ENCODE results near the gene ANKS1A.

The ANKS1A gene

DNA sequence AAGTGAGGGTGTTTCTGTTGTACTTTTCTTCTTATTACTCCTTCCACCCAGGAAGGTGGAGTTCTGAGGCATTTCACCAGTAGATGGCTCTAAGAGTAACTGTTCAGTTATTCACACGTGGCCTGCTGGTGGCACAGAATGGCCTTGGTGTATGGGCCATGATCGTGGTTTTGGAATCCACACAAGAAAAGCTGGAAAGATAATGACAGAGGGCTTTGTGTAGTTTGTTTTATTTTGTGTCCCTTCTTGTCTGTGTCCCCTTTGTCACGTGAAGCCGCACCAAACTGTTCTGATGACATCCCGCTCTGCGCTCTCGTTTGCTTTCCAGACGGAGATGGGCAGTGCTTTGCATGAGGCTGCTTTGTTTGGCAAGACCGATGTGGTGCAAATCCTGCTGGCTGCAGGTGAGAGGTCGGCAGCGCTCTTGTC lies 93.4 kb downstream of the ANKS1A start:
- TF ChIP-seq, protein P1, sequence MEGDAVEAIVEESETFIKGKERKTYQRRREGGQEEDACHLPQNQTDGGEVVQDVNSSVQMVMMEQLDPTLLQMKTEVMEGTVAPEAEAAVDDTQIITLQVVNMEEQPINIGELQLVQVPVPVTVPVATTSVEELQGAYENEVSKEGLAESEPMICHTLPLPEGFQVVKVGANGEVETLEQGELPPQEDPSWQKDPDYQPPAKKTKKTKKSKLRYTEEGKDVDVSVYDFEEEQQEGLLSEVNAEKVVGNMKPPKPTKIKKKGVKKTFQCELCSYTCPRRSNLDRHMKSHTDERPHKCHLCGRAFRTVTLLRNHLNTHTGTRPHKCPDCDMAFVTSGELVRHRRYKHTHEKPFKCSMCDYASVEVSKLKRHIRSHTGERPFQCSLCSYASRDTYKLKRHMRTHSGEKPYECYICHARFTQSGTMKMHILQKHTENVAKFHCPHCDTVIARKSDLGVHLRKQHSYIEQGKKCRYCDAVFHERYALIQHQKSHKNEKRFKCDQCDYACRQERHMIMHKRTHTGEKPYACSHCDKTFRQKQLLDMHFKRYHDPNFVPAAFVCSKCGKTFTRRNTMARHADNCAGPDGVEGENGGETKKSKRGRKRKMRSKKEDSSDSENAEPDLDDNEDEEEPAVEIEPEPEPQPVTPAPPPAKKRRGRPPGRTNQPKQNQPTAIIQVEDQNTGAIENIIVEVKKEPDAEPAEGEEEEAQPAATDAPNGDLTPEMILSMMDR (conservative IDR thresholded peaks at IDR 0.05; ENCODE audit: control insufficient read depth, insufficient read depth, low read depth, low read length) = peak; percentile 28
- H3K4me3 ChIP-seq (ENCODE audit: control insufficient read depth, low read depth, low read length) = no peak overlapping the region
- DNase-seq (ENCODE audit: low read depth) = peak; percentile 29

DNA sequence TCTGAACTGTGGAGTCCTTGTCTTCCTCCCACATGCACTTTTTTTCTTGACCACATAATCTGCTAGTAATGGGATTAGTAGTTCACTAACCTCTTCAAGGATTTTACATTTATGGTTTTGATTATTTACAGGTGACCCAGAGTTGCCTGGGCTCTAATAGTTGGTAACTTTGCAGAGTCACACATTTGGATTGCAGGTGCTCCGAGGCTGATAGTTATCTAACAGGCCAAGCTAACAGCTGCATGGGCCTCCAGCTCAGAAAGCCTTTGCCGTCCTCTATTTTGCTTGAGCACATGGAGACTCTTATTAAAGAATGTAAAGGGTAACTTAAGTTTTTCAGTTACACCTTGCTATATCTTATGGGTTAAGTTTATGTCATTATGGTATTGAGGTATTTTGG lies 95.4 kb downstream of the ANKS1A start:
- no peak for DNase-seq (ENCODE audit: low read depth)
- TF ChIP-seq, protein P1 (conservative IDR thresholded peaks at IDR 0.05; ENCODE audit: control insufficient read depth, insufficient read depth, low read depth, low read length) = no peak
- H3K4me3 ChIP-seq (ENCODE audit: control insufficient read depth, low read depth, low read length) = no peak overlapping the region

GRCh38 chr6:34985236-34985635 lies 96.2 kb downstream of the ANKS1A start:
- DNase-seq (ENCODE audit: low read depth) = no peak
- no peak overlapping the region for H3K4me3 ChIP-seq (ENCODE audit: control insufficient read depth, low read depth, low read length)
- TF ChIP-seq, protein P1 (conservative IDR thresholded peaks at IDR 0.05; ENCODE audit: control insufficient read depth, insufficient read depth, low read depth, low read length) = no peak

DNA sequence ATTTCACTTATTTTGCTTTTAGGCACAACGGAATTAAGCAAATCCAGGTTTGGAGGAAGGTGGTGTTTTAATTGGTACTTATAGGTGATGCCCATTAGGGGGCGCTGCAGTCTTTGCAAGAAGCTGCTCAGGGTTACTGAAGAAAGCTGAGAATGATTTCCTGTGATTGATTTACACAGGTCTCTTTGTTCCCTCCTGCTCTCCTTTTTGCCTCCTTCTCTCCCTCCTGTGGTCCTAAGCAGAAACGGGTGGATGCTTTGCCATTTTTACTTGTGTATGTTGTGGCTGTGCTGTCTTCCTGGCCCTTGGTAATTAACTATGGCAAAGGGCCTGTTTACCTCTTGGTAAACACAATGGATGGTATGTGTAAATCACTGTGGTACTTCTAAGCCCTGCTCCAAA lies 97.8 kb downstream of the ANKS1A start:
- TF ChIP-seq, protein P1 (conservative IDR thresholded peaks at IDR 0.05; ENCODE audit: control insufficient read depth, insufficient read depth, low read depth, low read length) = peak; percentile 73
- no peak overlapping the region for H3K4me3 ChIP-seq (ENCODE audit: control insufficient read depth, low read depth, low read length)
- DNase-seq (ENCODE audit: low read depth) = peak; percentile 81

DNA sequence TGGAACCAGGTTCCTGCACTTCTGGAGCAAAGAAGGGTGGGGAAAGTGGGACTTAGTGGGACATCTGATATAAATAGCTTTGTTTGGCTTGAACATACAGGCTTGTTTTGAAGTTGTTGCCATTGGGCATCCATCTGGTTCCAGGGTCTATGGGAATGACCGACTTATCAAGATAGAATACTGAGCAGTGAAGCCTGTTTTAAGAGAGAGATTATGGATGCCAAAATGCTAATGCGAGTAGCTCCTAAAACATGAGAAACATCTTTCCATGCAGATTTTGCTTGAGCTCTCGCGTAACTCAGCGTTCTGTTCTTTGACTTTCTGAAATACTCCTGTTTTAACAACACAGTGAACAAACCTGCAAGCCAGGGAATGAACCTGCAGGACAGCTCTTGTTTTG lies 98.5 kb downstream of the ANKS1A start:
- no peak for DNase-seq (ENCODE audit: low read depth)
- H3K4me3 ChIP-seq (ENCODE audit: control insufficient read depth, low read depth, low read length) = no peak overlapping the region
- TF ChIP-seq, protein P1 (conservative IDR thresholded peaks at IDR 0.05; ENCODE audit: control insufficient read depth, insufficient read depth, low read depth, low read length) = no peak

- TF ChIP-seq, protein P1 (conservative IDR thresholded peaks at IDR 0.05; ENCODE audit: control insufficient read depth, insufficient read depth, low read depth, low read length) = no peak
- H3K4me3 ChIP-seq (ENCODE audit: control insufficient read depth, low read depth, low read length) = no peak overlapping the region
- DNase-seq (ENCODE audit: low read depth) = peak; percentile 34
These were observed 102.0 kb downstream of the ANKS1A start for GRCh38 chr6:34990971-34991560.

DNA sequence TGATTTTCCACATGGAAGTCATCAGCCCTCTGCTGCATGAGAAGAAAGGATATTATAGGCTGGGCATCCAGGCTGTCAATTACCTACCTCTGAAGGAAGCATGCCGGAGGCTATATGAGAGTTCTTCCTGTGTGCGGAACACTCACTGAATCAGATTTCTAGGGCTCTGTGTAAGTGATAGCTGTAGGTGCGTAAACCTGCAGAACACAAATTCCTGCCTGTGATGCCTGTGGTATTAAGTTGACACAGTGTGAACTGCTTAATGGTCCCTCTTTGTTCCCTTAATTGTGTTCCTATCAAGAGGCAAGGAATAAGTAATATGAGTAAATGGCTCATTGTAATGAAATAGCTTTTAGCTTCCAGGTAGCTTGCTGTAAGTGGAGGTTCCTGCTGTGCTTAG lies 103.3 kb downstream of the ANKS1A start:
- H3K4me3 ChIP-seq (ENCODE audit: control insufficient read depth, low read depth, low read length) = no peak overlapping the region
- no peak for DNase-seq (ENCODE audit: low read depth)
- TF ChIP-seq, protein P1 (conservative IDR thresholded peaks at IDR 0.05; ENCODE audit: control insufficient read depth, insufficient read depth, low read depth, low read length) = no peak

All from fibroblast of mammary gland (primary cell).